Left ventricle myocardium inferior (tissue), 1 donor: ENCODE measurements around the gene FILIP1L. TPM values are rescaled to one million over a fixed set of nuclear protein-coding genes. Genes with fewer than 3 reads are reported as not detected.

ENCODE experiments used
- DNase-seq: peaks from one replicate; pipeline ENCODE4 v3.0.0-alpha.2; 2020
- H3K27ac ChIP-seq: fragments of 200-600 bp; replicated peaks from 2 replicates; pipeline ENCODE4 v1.8.0; 2021
- H3K27me3 ChIP-seq: fragments of 200-600 bp; 2 replicates; pipeline ENCODE4 v1.8.0; 2021; ENCODE audit warnings: low read depth
- H3K36me3 ChIP-seq: fragments of 200-600 bp; 2 replicates; pipeline ENCODE4 v1.8.0; 2021
- H3K4me1 ChIP-seq: fragments of 200-600 bp; 2 replicates; pipeline ENCODE4 v1.8.0; 2021
- H3K4me3 ChIP-seq: fragments of 200-600 bp; 2 replicates; pipeline ENCODE4 v1.8.0; 2021; ENCODE audit warnings: mild to moderate bottlenecking, moderate library complexity
- H3K9me3 ChIP-seq: fragments of 200-600 bp; replicated peaks from 2 replicates; pipeline ENCODE4 v1.8.0; 2021
- intact Hi-C: fragments of 100-400 bp; cut with micrococcal nuclease; formaldehyde crosslinking; loops from one replicate; pipeline ENCODE4 v1.11.0; 2022
- total RNA-seq: library from RNA; stranded (reverse); fragmentation: NEBNext Ultra II Directional; extraction: Animal tissue kit (Norgen Biotek cat#: 25700); gene quantifications from one replicate; pipeline ENCODE4 v1.2.1, GENCODE V29; 2021
- TF ChIP-seq, protein P1 (sequence below): fragments of 200-600 bp; IDR thresholded peaks from 2 replicates; pipeline ENCODE4 v1.8.0; 2021; ENCODE audit warnings: antibody characterized with exemption, mild to moderate bottlenecking, borderline replicate concordance
- donor health status: DM: no; HTN: yes; CAD: no; lungs with severe emphysema.

Gene FILIP1L
- total RNA-seq, 1 donor from 2014 or later, result 84.9 TPM

DNA sequence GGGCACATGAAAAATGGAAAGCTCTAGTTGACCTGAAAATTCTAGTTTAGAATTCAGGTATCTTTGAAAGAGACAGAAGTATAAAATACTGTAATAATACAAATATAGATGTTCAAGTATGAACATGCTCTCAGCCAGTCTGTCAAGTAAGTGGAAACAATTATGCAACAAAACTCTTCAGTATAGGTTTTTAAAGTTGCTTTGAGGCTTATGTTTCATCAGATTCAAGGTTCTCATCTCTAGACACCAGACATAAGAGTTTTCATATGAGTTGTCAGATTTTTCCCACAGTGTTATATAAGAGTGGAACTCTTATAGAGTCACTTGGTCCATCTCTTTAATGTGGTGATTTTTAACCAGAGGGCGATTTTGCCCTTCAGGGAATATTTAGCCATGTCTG, 274.7 kb downstream of the FILIP1L start:
- peaks cover 42% of the 10 kb centered on the region for H3K4me1 ChIP-seq
- TF ChIP-seq, protein P1, sequence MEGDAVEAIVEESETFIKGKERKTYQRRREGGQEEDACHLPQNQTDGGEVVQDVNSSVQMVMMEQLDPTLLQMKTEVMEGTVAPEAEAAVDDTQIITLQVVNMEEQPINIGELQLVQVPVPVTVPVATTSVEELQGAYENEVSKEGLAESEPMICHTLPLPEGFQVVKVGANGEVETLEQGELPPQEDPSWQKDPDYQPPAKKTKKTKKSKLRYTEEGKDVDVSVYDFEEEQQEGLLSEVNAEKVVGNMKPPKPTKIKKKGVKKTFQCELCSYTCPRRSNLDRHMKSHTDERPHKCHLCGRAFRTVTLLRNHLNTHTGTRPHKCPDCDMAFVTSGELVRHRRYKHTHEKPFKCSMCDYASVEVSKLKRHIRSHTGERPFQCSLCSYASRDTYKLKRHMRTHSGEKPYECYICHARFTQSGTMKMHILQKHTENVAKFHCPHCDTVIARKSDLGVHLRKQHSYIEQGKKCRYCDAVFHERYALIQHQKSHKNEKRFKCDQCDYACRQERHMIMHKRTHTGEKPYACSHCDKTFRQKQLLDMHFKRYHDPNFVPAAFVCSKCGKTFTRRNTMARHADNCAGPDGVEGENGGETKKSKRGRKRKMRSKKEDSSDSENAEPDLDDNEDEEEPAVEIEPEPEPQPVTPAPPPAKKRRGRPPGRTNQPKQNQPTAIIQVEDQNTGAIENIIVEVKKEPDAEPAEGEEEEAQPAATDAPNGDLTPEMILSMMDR, result no peak
- no peaks in the 10 kb centered on the region for H3K27me3 ChIP-seq
- intact Hi-C loops, result loop anchor here (5.0 to 10.0 kb wide), 3 partner anchors 105 to 745 kb away; no protein-coding TSS in a partner anchor
- H3K9me3 ChIP-seq, result no peaks in the 10 kb centered on the region
- no peak for DNase-seq
- no peak overlapping the region for H3K27ac ChIP-seq
- no peak overlapping the region for H3K4me3 ChIP-seq
- H3K36me3 ChIP-seq, result no peaks in the 10 kb centered on the region

DNA sequence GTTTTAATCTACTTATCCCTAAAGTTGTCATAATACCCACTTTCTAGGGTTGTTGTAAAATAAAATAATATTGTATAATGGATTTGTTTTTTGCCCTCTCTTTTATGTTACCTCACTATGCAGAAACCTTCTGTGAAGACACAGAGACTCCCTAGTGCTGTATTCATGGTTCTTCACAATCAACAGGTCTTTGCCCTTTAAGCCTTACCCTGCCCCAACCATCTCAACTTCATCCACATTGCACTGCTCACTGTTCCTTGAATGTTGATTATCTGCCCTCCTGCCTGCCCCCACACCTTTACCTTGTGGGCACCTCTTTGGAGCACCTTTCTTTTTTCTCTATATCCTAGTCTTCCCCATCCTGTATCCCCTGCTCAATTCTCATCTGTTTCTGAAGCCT, 275.5 kb downstream of the FILIP1L start:
- no peaks in the 10 kb centered on the region for H3K9me3 ChIP-seq
- H3K4me3 ChIP-seq, result no peak overlapping the region
- TF ChIP-seq, protein P1, result no peak
- no peaks in the 10 kb centered on the region for H3K36me3 ChIP-seq
- H3K27ac ChIP-seq, result no peak overlapping the region
- H3K27me3 ChIP-seq, result no peaks in the 10 kb centered on the region
- no peak for DNase-seq
- intact Hi-C loops, result loop anchor here (10.0 kb wide), 1 partner anchor 746 kb away; no protein-coding TSS in a partner anchor
- peaks cover 41% of the 10 kb centered on the region for H3K4me1 ChIP-seq

DNA sequence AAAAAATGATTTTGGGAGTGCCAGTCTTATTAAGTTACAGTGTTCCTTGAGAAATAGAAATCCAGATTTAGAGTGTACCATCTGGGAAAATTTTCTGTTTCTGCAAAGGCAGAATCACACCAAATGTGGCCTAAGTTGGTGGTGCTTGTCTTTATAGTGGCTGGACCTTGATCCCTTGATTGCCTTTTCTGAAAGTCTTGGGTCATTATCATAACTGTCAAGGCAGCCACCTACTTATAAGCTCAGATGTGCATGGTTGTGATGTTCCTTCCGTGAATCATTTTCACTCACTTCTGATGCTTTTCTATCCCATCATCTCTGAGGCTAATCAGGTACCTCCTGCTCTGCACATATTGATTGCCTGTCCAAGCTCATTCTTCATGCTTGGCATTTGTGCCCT, 276.6 kb downstream of the FILIP1L start:
- TF ChIP-seq, protein P1, result no peak
- intact Hi-C loops, result loop anchor here (10.0 kb wide), 1 partner anchor 747 kb away; no protein-coding TSS in a partner anchor
- Histone ChIP-seq H3K27me3 (no peaks in the 10 kb centered on the region), H3K27ac (no peak overlapping the region), H3K4me3 (no peak overlapping the region), H3K9me3 (no peaks in the 10 kb centered on the region), H3K4me1 (peaks cover 41% of the 10 kb centered on the region), H3K36me3 (no peaks in the 10 kb centered on the region)
- no peak for DNase-seq

DNA sequence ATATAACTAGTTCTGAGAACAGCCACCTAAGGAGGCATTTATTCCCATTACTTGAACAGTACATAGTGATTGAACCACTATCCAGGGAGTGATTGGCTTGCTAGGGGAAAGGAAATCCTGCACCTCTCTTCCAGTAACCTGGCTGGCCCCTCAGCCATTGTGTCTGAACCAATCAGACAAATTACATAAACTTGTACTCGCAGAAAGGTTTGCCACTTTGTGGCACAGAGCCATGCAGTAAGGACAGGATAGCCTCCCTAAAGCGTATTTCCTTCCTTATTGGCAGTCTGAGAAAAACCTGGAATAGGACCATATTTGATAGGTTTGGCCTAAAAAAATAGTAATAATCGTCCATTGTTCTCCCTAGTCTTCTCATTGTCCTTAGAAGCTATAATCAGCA, 277.6 kb downstream of the FILIP1L start:
- Histone ChIP-seq H3K4me1 (peaks cover 38% of the 10 kb centered on the region), H3K4me3 (no peak overlapping the region), H3K27me3 (no peaks in the 10 kb centered on the region), H3K36me3 (no peaks in the 10 kb centered on the region), H3K9me3 (no peaks in the 10 kb centered on the region), H3K27ac (no peak overlapping the region)
- intact Hi-C loops, result loop anchor here (10.0 kb wide), 1 partner anchor 748 kb away; no protein-coding TSS in a partner anchor
- TF ChIP-seq, protein P1, result no peak
- DNase-seq, result no peak

DNA sequence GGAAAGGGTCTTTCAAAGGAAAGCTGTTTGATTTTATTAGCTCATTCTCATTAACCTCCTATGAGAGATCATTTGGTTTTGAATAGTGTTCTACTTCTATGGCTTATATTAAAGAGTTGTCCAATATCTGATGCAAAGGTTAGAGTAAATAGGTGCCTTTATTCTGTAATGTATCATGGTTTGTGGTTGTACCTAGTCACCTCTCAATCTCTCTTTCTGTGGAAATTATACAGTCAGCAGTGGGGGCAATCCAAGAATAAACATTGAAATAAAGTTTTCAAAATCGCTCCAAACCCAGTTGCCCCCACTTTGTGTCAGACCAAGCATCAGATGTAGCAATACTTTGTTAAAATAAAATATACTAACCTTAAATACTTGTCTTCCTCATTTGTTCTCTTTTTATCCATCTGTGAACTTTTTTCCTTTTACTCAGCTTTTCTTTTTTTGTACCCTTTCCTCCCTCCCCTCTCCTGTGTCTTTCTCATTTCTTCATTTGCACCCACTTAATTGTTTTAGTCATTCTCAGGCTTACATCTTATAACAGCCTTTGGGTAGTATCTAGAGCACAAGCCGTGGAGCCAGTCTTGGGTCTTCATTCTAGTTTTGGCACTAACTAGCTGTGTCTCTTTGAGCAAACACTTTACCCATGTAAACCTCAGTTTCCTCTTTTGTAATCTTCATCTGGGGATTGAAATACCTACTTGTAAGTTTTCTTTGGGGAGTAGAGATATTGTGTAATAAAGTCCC, 279.9 kb downstream of the FILIP1L start:
- no peaks in the 10 kb centered on the region for H3K9me3 ChIP-seq
- peak overlapping the region; percentile 28 for H3K27ac ChIP-seq
- no peak overlapping the region for H3K4me3 ChIP-seq
- intact Hi-C loops, result loop anchor here (10.0 kb wide), 1 partner anchor 750 kb away; no protein-coding TSS in a partner anchor
- DNase-seq, result no peak
- H3K4me1 ChIP-seq, result peaks cover 38% of the 10 kb centered on the region
- TF ChIP-seq, protein P1, result no peak
- no peaks in the 10 kb centered on the region for H3K27me3 ChIP-seq
- peaks cover 4% of the 10 kb centered on the region for H3K36me3 ChIP-seq
